Heart left ventricle (tissue), 13 donors: ENCODE data around the gene KMO.

Experiments used
- CTCF ChIP-seq, 12 donors: fragments of 200-600 bp; sonication (generic) in 4 of 12; IDR thresholded peaks; one replicate each; pipeline versions ENCODE4 v1.5.0 to v1.8.0; 2018 to 2022; ENCODE audit warnings: antibody characterized with exemption in 12 of 12, mild to moderate bottlenecking in 5 of 12
- POLR2A ChIP-seq, 2 donors: fragments of 450-650 bp; IDR thresholded peaks; one replicate each; pipeline ENCODE4 v1.6.1; 2017; ENCODE audit warnings: antibody characterized with exemption in 2 of 2, mild to moderate bottlenecking in 2 of 2, moderate library complexity in 2 of 2
- donor health status: ischemic (EF 13 %, LVEDD 7.1; RV severe dilation, severe dysfunction).
- donor health status: DM: no; HTN: yes; CAD: no.
- donor health status: DM: no; HTN: no; CAD: no.
- donor health status: ischemic (EF 25% LVEDD 6.9; RV normal size, moderate dysfunction).
- donor health status: ischemic (EF 25% LVEDD 5.7; RV mildly dilated, moderate dysfunction).
- donor health status: ischemic (EF 35%, LVEDD 5.7; RV mildly dilated, moderate dysfunction).
- donor health status: nonischemic (EF 11% LVEDD 7.7; RV severe dilation, severe dysfunction).
- donor health status: DM: yes; HTN: yes; CAD: no.
- donor health status: PGD.
- donor health status: ischemic (EF 29% LVEDD 5.4; RV normal size, mild dysfunction).
- donor health status: nonischemic (EF 23%, LVEDD 6.1; RV moderate dilation, normal function).

GRCh38 chr1:241560849-241561187 lies 28.6 kb downstream of the KMO start:
- TF ChIP-seq CTCF (IDR thresholded peaks at IDR 0.05) (no peak), POLR2A (IDR thresholded peaks at IDR 0.05) (no peak)
